Esophagus squamous epithelium (tissue), 5 donors: ENCODE data around the gene CIAO3. TPM values are rescaled to one million over a fixed set of nuclear protein-coding genes. Genes with fewer than 3 reads are reported as not detected.

ENCODE experiments used
- DNase-seq: peaks from one replicate; lab custom pipeline; 2025; lab: John Stamatoyannopoulos, UW
- H3K27ac ChIP-seq, 4 donors: fragments of 200-600 bp; sonication (generic); one replicate each; pipeline ENCODE4 v1.5.1; 2016 to 2019; ENCODE audit warnings: mild to moderate bottlenecking in 1 of 4
- H3K27me3 ChIP-seq, 4 donors: fragments of 200-600 bp; sonication (generic); 1 replicate in 3 of 4; 2 replicates in 1 of 4; pipeline versions ENCODE4 v1.5.1 to v1.6.0; 2017 to 2021; ENCODE audit warnings: antibody characterized with exemption in 1 of 4
- H3K36me3 ChIP-seq, 3 donors: fragments of 200-600 bp; sonication (generic); one replicate each; pipeline ENCODE4 v1.5.1; 2016 to 2019
- H3K4me1 ChIP-seq, 3 donors: fragments of 200-600 bp; sonication (generic); one replicate each; pipeline ENCODE4 v1.5.1; 2017 to 2019
- H3K4me3 ChIP-seq, 4 donors: fragments of 200-600 bp; sonication (generic); 1 replicate in 3 of 4; 2 replicates in 1 of 4; pipeline ENCODE4 v1.5.1; 2016 to 2019; ENCODE audit warnings: mild to moderate bottlenecking in 2 of 4, moderate library complexity in 1 of 4
- H3K9me3 ChIP-seq, 3 donors: fragments of 200-600 bp; sonication (generic); one replicate each; pipeline ENCODE4 v1.5.1; 2016 to 2019
- POLR2A ChIP-seq, 4 donors: fragments of 450-650 bp; IDR thresholded peaks; one replicate each; pipeline ENCODE4 v1.6.1; 2017; ENCODE audit warnings: antibody characterized with exemption in 4 of 4, mild to moderate bottlenecking in 4 of 4, moderate library complexity in 3 of 4
- WGBS, 2 donors: methylation state at CpG; one replicate each; pipeline ENCODE4 v1.1.5; 2018; 5-methylcytosine and 5-hydroxymethylcytosine counted together
- intact Hi-C: fragments of 100-400 bp; cut with DNase I; formaldehyde crosslinking; loops from one replicate; pipeline ENCODE4 v1.15.0; 2022
- total RNA-seq, 4 donors: library from RNA; depleted of rRNA; stranded (reverse); fragments of >200 nt; gene quantifications; one replicate each; pipeline ENCODE4 v1.1.0, GENCODE V29; 2016
- TF ChIP-seq, protein P1 (sequence below), 6 experiments: fragments of 450-650 bp in 4 of 6; fragments of 200-600 bp in 2 of 6; sonication (generic) in 2 of 6; IDR thresholded peaks; one replicate each; pipeline ENCODE4 v1.5.1; 2016 to 2019; ENCODE audit warnings: antibody characterized with exemption in 6 of 6, mild to moderate bottlenecking in 4 of 6, moderate library complexity in 4 of 6
- donor health status: DM: yes; HTN: yes; CAD: no.

CIAO3 gene
- total RNA-seq, 4 donors from 2014 or later: 29.7 to 34.5 (median 33.2) TPM

DNA sequence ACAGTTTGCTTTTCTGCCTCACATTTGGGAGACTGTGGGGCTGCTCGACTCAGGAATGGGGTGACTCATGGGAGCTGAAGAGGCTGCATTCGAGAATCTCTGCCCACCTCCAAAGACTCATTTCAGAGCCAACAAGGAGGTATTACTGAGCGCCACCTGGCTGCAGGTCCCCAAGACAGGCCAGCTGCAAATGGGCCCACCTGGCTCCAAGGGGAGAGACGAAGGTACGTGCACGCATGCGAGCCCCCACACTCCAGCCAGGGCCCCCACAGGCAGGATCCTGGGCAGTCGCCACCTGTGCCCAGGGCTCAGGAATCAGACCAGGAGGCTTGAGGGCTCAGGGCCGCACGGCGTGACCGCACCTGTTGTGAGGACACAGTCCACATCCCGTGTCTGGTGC lies 7.9 kb downstream of the CIAO3 start:
- no peak for DNase-seq
- Histone ChIP-seq H3K27me3 (peaks cover 0 to 16% (median 0%) of the 10 kb centered on the region in 4 donors), H3K4me3 (no peak overlapping the region), H3K9me3 (no peaks in the 10 kb centered on the region), H3K4me1 (peaks cover 11 to 19% (median 12%) of the 10 kb centered on the region in 3 donors), H3K36me3 (peaks cover 35 to 78% (median 42%) of the 10 kb centered on the region in 3 donors), H3K27ac (no peak overlapping the region)
- intact Hi-C loops: no loop called here
- TF ChIP-seq, protein P1, sequence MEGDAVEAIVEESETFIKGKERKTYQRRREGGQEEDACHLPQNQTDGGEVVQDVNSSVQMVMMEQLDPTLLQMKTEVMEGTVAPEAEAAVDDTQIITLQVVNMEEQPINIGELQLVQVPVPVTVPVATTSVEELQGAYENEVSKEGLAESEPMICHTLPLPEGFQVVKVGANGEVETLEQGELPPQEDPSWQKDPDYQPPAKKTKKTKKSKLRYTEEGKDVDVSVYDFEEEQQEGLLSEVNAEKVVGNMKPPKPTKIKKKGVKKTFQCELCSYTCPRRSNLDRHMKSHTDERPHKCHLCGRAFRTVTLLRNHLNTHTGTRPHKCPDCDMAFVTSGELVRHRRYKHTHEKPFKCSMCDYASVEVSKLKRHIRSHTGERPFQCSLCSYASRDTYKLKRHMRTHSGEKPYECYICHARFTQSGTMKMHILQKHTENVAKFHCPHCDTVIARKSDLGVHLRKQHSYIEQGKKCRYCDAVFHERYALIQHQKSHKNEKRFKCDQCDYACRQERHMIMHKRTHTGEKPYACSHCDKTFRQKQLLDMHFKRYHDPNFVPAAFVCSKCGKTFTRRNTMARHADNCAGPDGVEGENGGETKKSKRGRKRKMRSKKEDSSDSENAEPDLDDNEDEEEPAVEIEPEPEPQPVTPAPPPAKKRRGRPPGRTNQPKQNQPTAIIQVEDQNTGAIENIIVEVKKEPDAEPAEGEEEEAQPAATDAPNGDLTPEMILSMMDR (IDR thresholded peaks at IDR 0.05): no peak
- TF ChIP-seq POLR2A (IDR thresholded peaks at IDR 0.05): no peak
- 88% methylated on average over 4 of the region's 13 CpGs; no CpG with 5 or more reads in 1 of the 2 donors for WGBS, 2 donors

DNA sequence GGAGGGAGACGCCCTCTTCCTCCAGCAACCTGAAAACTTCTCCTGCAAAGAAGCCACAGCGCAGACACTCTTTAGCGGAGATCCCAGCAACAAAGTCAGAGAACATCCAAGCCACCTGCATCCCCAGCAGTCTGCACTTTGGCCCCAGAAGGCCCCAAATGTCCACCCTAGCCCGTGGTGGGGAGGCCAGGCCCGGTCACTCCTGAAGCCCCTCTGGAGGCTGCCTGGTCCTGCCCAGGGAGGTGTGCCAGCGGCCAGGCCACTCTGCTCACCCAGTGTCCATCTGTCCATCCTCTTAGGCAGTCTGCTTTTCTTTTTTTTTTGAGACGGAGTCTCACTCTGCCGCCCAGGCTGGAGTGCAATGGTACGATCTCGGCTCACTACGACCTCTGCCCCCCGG lies 8.5 kb downstream of the CIAO3 start:
- Histone ChIP-seq H3K27ac (no peak overlapping the region), H3K27me3 (peaks cover 0 to 22% (median 0%) of the 10 kb centered on the region in 4 donors), H3K9me3 (no peaks in the 10 kb centered on the region), H3K36me3 (peaks cover 29 to 72% (median 42%) of the 10 kb centered on the region in 3 donors), H3K4me3 (no peak overlapping the region), H3K4me1 (peaks cover 16 to 20% (median 17%) of the 10 kb centered on the region in 3 donors)
- intact Hi-C loops: no loop called here
- WGBS, 2 donors: 94 to 95% methylated on average over 11 to 12 of the region's 12 CpGs
- TF ChIP-seq, protein P1 (IDR thresholded peaks at IDR 0.05): no peak
- no peak for TF ChIP-seq POLR2A (IDR thresholded peaks at IDR 0.05)
- DNase-seq: no peak

DNA sequence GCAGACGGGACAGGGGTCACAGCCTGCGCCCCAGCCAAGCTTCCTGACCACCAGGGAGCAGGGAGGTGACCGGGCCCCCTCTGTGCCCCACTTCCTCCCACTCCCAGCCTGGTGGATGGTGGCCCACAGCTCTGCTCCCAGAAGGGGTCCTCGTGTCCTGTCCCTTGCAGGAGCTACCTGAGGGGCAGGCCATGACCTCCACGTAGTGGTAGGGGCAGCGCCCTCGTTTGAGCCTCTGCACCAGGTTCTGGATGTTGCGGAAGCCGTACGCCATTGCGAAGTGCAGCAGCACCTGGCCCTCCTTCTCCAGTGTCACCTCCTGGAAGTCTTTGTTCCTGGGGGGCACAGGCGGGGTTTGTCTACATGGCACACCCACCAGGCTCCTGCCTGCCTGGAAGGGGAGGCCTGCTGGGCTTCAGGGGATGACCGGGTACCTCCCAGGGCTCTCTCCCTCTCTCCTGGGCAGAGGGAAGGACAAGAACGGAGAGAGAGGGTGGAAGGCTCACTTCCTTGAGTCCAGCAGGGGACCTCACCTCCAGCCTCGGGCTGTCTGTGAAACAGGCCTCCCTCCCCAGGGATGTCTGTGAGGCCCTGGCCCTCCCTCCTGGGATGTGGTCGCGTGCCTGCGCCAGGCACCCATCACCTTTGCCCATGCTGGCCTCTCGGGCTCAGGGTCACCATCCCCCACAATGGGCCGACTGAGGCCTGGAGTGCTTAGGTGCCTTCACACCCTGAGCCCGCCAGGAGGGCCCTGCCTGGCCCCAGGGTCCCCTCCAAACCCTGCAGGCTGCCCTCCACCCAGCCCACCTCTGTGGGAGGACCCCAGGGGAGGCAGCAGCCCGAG lies 9.9 kb downstream of the CIAO3 start:
- peaks cover 19 to 58% (median 32%) of the 10 kb centered on the region in 3 donors for H3K36me3 ChIP-seq
- peaks cover 0 to 36% (median 1%) of the 10 kb centered on the region in 4 donors for H3K27me3 ChIP-seq
- 62 to 87% methylated on average over 5 to 9 of the region's 22 CpGs for WGBS, 2 donors
- no peak overlapping the region for H3K4me3 ChIP-seq
- H3K9me3 ChIP-seq: no peaks in the 10 kb centered on the region
- H3K27ac ChIP-seq: no peak overlapping the region
- TF ChIP-seq, protein P1 (IDR thresholded peaks at IDR 0.05): no peak
- no peak for TF ChIP-seq POLR2A (IDR thresholded peaks at IDR 0.05)
- H3K4me1 ChIP-seq: peaks cover 23 to 34% (median 28%) of the 10 kb centered on the region in 3 donors
- DNase-seq: no peak
- intact Hi-C loops: no loop called here

DNA sequence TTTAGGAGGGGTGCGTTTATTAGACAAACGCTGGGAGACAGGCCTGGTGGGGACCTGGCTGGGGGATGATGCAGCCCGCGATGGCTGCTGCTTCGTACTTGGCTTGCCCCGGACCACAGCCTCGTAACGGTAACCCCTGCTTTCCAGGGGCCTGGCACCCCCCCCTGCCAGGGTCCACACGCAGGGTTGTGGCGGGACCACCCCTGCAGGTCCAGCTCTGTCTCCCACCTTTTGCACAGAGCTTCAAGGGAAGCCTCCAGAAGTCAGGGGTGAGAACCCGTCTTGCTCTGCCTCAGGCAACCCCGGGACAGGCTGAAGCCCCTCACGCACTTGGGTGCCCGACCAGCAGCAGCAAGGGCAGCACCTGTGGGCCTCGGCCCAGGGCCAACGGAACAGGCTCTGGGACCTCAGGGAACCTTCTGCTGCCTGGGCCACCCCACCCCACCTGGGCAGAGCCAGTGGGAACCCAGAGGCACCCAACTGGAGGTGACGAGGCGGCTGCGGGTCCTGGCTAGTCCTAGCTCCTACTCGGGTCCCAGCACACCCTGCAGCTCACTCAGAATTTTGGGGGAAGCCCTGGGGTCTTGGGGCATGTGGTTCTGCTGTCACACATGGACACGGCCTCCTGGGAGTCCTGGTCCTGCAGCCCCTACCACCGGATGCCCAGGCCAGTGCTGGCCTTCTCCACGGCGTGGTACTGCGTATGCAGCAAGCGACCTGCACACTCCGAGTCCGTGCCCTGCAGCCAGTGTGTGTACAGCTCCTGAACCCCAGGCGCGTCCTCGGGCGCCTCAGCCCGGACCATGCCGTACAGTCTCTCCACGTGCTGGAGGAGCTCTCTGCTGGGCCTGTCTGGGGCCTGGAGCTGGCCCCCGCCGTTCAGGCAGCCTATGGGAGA lies 10.8 kb downstream of the CIAO3 start:
- intact Hi-C loops: no loop called here
- peaks cover 23 to 35% (median 28%) of the 10 kb centered on the region in 3 donors for H3K4me1 ChIP-seq
- H3K9me3 ChIP-seq: no peaks in the 10 kb centered on the region
- H3K4me3 ChIP-seq: no peak overlapping the region
- TF ChIP-seq, protein P1 (IDR thresholded peaks at IDR 0.05): no peak
- TF ChIP-seq POLR2A (IDR thresholded peaks at IDR 0.05): no peak
- peaks cover 0 to 45% (median 1%) of the 10 kb centered on the region in 4 donors for H3K27me3 ChIP-seq
- no peak for DNase-seq
- no peak overlapping the region for H3K27ac ChIP-seq
- 73 to 85% methylated on average over 4 to 5 of the region's 37 CpGs for WGBS, 2 donors
- H3K36me3 ChIP-seq: peaks cover 19 to 49% (median 26%) of the 10 kb centered on the region in 3 donors
